Hepatocyte (in vitro differentiated cells): ENCODE measurements around the gene SYNGR1. TPM values are rescaled to one million over a fixed set of nuclear protein-coding genes. Genes with fewer than 3 reads are reported as not detected.

Experiments
- DNase-seq: peaks from one replicate; pipeline ENCODE4 v3.0.0-alpha.2; 2016; ENCODE audit warnings: low spot score
- H2AFZ ChIP-seq: fragments of 200-600 bp; sonication (generic); 2 replicates; pipeline ENCODE4 v1.6.0; 2016; ENCODE audit warnings: antibody characterized with exemption, mild to moderate bottlenecking
- H3K27ac ChIP-seq: fragments of 200-600 bp; sonication (generic); 2 replicates; pipeline ENCODE4 v1.5.1; 2016; ENCODE audit warnings: mild to moderate bottlenecking
- H3K27me3 ChIP-seq: fragments of 200-600 bp; sonication (generic); 2 replicates; pipeline ENCODE4 v1.6.1; 2016
- H3K36me3 ChIP-seq: fragments of 200-600 bp; sonication (generic); replicated peaks from 2 replicates; pipeline ENCODE4 v1.5.1; 2016; ENCODE audit warnings: low read depth; ENCODE audit not compliant: insufficient read depth
- H3K4me1 ChIP-seq: fragments of 200-600 bp; sonication (generic); 2 replicates; pipeline ENCODE4 v1.5.1; 2016; ENCODE audit warnings: mild to moderate bottlenecking, moderate library complexity; ENCODE audit not compliant: insufficient read depth
- H3K4me2 ChIP-seq: fragments of 200-600 bp; sonication (generic); 2 replicates; pipeline ENCODE4 v1.6.0; 2016
- H3K4me3 ChIP-seq: fragments of 200-600 bp; sonication (generic); 2 replicates; pipeline ENCODE4 v1.5.1; 2016; ENCODE audit warnings: mild to moderate bottlenecking
- H3K79me2 ChIP-seq: fragments of 200-600 bp; sonication (generic); 2 replicates; pipeline ENCODE4 v1.6.0; 2017; ENCODE audit warnings: mild to moderate bottlenecking
- H3K9me2 ChIP-seq: fragments of 200-600 bp; sonication (generic); replicated peaks from 2 replicates; pipeline ENCODE4 v1.6.0; 2017; ENCODE audit warnings: mild to moderate bottlenecking; ENCODE audit not compliant: insufficient read depth
- H3K9me3 ChIP-seq: fragments of 200-600 bp; sonication (generic); 2 replicates; pipeline ENCODE4 v1.5.1; 2016; ENCODE audit warnings: low read depth, mild to moderate bottlenecking
- H4K20me1 ChIP-seq: fragments of 200-600 bp; sonication (generic); 2 replicates; pipeline ENCODE4 v1.6.0; 2016; ENCODE audit warnings: mild to moderate bottlenecking; ENCODE audit not compliant: insufficient read depth, poor library complexity, severe bottlenecking
- EZH2 ChIP-seq: fragments of 200-600 bp; sonication (generic); IDR thresholded peaks from 2 replicates; pipeline ENCODE4 v1.6.1; 2016; ENCODE audit warnings: antibody characterized with exemption, mild to moderate bottlenecking, borderline replicate concordance
- EZH2phosphoT487 ChIP-seq: fragments of 200-600 bp; sonication (generic); IDR thresholded peaks from one replicate; pipeline ENCODE4 v1.6.1; 2018; ENCODE audit warnings: antibody characterized with exemption, mild to moderate bottlenecking, low read depth, moderate library complexity; ENCODE audit not compliant: unreplicated experiment, severe bottlenecking
- WGBS: methylation state at CpG from one replicate; pipeline ENCODE4 v1.1.6; 2016; ENCODE audit warnings: low lambda C conversion rate; ENCODE audit errors: missing lambda C conversion rate; 5-methylcytosine and 5-hydroxymethylcytosine counted together
- polyA plus RNA-seq: library from polyadenylated mRNA; unstranded; fragments of >200 nt; fragmentation: Nextera tagmentation; extraction: Ambion mirVana; gene quantifications from 2 replicates; pipeline ENCODE4 v1.2.1, GENCODE V29; 2016
- total RNA-seq: library from RNA; depleted of rRNA; stranded (reverse); fragments of >200 nt; gene quantifications from 2 replicates; pipeline ENCODE4 v1.2.3, GENCODE V29; 2014
- TF ChIP-seq, protein P1 (sequence below): fragments of 200-600 bp; sonication (generic); IDR thresholded peaks from 2 replicates; pipeline ENCODE4 v1.5.1; 2016; ENCODE audit warnings: antibody characterized with exemption, mild to moderate bottlenecking; ENCODE audit not compliant: poor library complexity

SYNGR1 gene
- total and polyA plus RNA-seq, 2 experiments from 2014 or later, result 23.1 to 58.8 TPM

GRCh38 chr22:39395936-39396796 is 46.4 kb downstream of the SYNGR1 start:
- H3K27ac ChIP-seq, result no peak overlapping the region
- H3K4me1 ChIP-seq, result peaks cover 6% of the 10 kb centered on the region
- peaks cover 15% of the 10 kb centered on the region for H3K79me2 ChIP-seq
- no peak overlapping the region for H3K4me2 ChIP-seq
- no peak overlapping the region for H2AFZ ChIP-seq
- no peaks in the 10 kb centered on the region for H3K27me3 ChIP-seq
- H3K9me3 ChIP-seq, result no peaks in the 10 kb centered on the region
- TF ChIP-seq, protein P1, sequence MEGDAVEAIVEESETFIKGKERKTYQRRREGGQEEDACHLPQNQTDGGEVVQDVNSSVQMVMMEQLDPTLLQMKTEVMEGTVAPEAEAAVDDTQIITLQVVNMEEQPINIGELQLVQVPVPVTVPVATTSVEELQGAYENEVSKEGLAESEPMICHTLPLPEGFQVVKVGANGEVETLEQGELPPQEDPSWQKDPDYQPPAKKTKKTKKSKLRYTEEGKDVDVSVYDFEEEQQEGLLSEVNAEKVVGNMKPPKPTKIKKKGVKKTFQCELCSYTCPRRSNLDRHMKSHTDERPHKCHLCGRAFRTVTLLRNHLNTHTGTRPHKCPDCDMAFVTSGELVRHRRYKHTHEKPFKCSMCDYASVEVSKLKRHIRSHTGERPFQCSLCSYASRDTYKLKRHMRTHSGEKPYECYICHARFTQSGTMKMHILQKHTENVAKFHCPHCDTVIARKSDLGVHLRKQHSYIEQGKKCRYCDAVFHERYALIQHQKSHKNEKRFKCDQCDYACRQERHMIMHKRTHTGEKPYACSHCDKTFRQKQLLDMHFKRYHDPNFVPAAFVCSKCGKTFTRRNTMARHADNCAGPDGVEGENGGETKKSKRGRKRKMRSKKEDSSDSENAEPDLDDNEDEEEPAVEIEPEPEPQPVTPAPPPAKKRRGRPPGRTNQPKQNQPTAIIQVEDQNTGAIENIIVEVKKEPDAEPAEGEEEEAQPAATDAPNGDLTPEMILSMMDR, result no peak
- no peaks in the 10 kb centered on the region for H4K20me1 ChIP-seq
- 84% methylated on average over 11 of the region's 11 CpGs for WGBS
- H3K36me3 ChIP-seq, result no peaks in the 10 kb centered on the region
- H3K4me3 ChIP-seq, result no peak overlapping the region
- no peak for DNase-seq
- H3K9me2 ChIP-seq, result no peaks in the 10 kb centered on the region

DNA sequence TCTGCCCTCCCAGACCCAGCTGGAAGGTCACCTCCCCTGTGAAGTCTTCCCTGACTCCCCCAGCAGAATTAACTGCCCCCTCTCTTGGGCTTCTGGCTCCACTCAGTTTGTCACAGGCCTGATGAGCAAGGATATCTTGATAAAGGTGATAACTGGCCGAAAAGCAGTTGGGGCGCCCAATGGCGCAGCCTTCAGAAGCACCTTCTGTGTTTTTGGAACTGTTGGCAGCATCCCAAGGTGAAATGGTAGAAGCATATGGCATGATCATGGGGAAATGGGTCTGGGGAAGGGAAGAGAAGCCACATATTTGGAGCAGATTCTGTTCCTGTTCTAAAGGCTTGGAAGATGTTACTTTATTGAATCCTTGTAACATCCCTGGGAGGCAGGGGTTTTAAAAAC is 47.0 kb downstream of the SYNGR1 start:
- WGBS, result 89% methylated on average over 3 of the region's 3 CpGs
- Histone ChIP-seq H3K4me3 (no peak overlapping the region), H3K9me2 (no peaks in the 10 kb centered on the region), H3K4me2 (no peak overlapping the region), H3K36me3 (no peaks in the 10 kb centered on the region), H3K9me3 (no peaks in the 10 kb centered on the region), H3K27me3 (no peaks in the 10 kb centered on the region), H3K27ac (no peak overlapping the region), H2AFZ (no peak overlapping the region), H3K79me2 (peaks cover 20% of the 10 kb centered on the region), H3K4me1 (peaks cover 6% of the 10 kb centered on the region), H4K20me1 (no peaks in the 10 kb centered on the region)
- no peak for TF ChIP-seq EZH2
- no peak for DNase-seq

- TF ChIP-seq EZH2phosphoT487, result no peak
- H3K27me3 ChIP-seq, result no peaks in the 10 kb centered on the region
- H3K9me3 ChIP-seq, result no peaks in the 10 kb centered on the region
- no peaks in the 10 kb centered on the region for H3K36me3 ChIP-seq
- 81% methylated on average over 4 of the region's 4 CpGs for WGBS
- H3K4me2 ChIP-seq, result no peak overlapping the region
- H3K4me1 ChIP-seq, result peaks cover 6% of the 10 kb centered on the region
- no peak overlapping the region for H2AFZ ChIP-seq
- H3K27ac ChIP-seq, result no peak overlapping the region
- H4K20me1 ChIP-seq, result no peaks in the 10 kb centered on the region
- no peak overlapping the region for H3K4me3 ChIP-seq
- peaks cover 58% of the 10 kb centered on the region for H3K79me2 ChIP-seq
- no peak for DNase-seq
- no peaks in the 10 kb centered on the region for H3K9me2 ChIP-seq
Measured at GRCh38 chr22:39401301-39401631, 51.5 kb downstream of the SYNGR1 start.

GRCh38 chr22:39405346-39406085 is 55.7 kb downstream of the SYNGR1 start:
- H3K36me3 ChIP-seq, result no peaks in the 10 kb centered on the region
- no peaks in the 10 kb centered on the region for H3K27me3 ChIP-seq
- TF ChIP-seq EZH2, result no peak
- TF ChIP-seq EZH2phosphoT487, result no peak
- TF ChIP-seq, protein P1, result no peak
- no peak overlapping the region for H3K4me3 ChIP-seq
- H3K27ac ChIP-seq, result no peak overlapping the region
- H2AFZ ChIP-seq, result no peak overlapping the region
- peaks cover 86% of the 10 kb centered on the region for H3K79me2 ChIP-seq
- no peaks in the 10 kb centered on the region for H3K9me2 ChIP-seq
- no peak overlapping the region for H3K4me2 ChIP-seq
- no peaks in the 10 kb centered on the region for H4K20me1 ChIP-seq
- DNase-seq, result no peak
- peaks cover 2% of the 10 kb centered on the region for H3K4me1 ChIP-seq
- no peaks in the 10 kb centered on the region for H3K9me3 ChIP-seq
- 87% methylated on average over 28 of the region's 28 CpGs for WGBS
